GM21526 (cell line): ENCODE measurements around the gene ERICH6B.

Experiments used
- ATAC-seq: cut with Tn5 transposase; IDR thresholded peaks from one replicate; pipeline ENCODE4 v1.9.1; 2021; ENCODE audit warnings: moderate library complexity; ENCODE audit not compliant: unreplicated experiment, low FRiP score

Gene ERICH6B

GRCh38 chr13:45508776-45509175, 106.8 kb downstream of the ERICH6B start:
- ATAC-seq = no peak

- no peak for ATAC-seq
Observed at GRCh38 chr13:45506811-45507210, 108.7 kb downstream of the ERICH6B start.

- no peak for ATAC-seq
Observed at GRCh38 chr13:45503658-45504057, 111.9 kb downstream of the ERICH6B start.

- ATAC-seq = no peak
Observed at GRCh38 chr13:45501175-45501526, 114.4 kb downstream of the ERICH6B start.

- ATAC-seq = no peak
Observed at GRCh38 chr13:45500492-45501174, 114.9 kb downstream of the ERICH6B start.

- ATAC-seq = no peak
Observed at GRCh38 chr13:45496942-45497341, 118.6 kb downstream of the ERICH6B start.

GRCh38 chr13:45492538-45492937, 123.0 kb downstream of the ERICH6B start:
- ATAC-seq = no peak
